Activated naive CD4-positive, alpha-beta T cell treated with anti-CD3 and anti-CD28 coated beads for 36 hours (primary cell): ENCODE data around the gene TPR. TPM values are rescaled to one million over a fixed set of nuclear protein-coding genes. Genes with fewer than 3 reads are reported as not detected.
"Not testable (repeated sequence)": the region's sequence is repeated elsewhere in the genome, so short reads cannot be mapped to it uniquely, and the experiment has no call there.

ENCODE experiments used
- CTCF ChIA-PET: fragments of 350-600 bp; sonication (Branson Sonifier 250); formaldehyde crosslinking; loops from one replicate; lab custom pipeline; 2021; ENCODE audit warnings: antibody characterized with exemption; lab: Charles Lee
- DNase-seq: peaks from one replicate; pipeline ENCODE4 v3.0.0-alpha.2; 2020
- H3K27ac Mint-ChIP-seq: one replicate; pipeline ENCODE4 v1.8.0; 2021; ENCODE audit warnings: mild to moderate bottlenecking, mixed read lengths
- H3K27me3 Mint-ChIP-seq: one replicate; pipeline ENCODE4 v1.8.0; 2021; ENCODE audit warnings: low read depth, mixed read lengths
- H3K36me3 Mint-ChIP-seq: one replicate; pipeline ENCODE4 v1.8.0; 2021; ENCODE audit warnings: low read depth, mixed read lengths
- H3K4me1 Mint-ChIP-seq: one replicate; pipeline ENCODE4 v1.8.0; 2021; ENCODE audit warnings: low read depth, mixed read lengths
- H3K4me3 Mint-ChIP-seq: one replicate; pipeline ENCODE4 v1.8.0; 2021; ENCODE audit warnings: mild to moderate bottlenecking, moderate library complexity, mixed read lengths
- H3K9me3 Mint-ChIP-seq: one replicate; pipeline ENCODE4 v1.8.0; 2021; ENCODE audit warnings: mixed read lengths
- intact Hi-C: fragments of 100-400 bp; cut with micrococcal nuclease; formaldehyde crosslinking; loops from one replicate; pipeline ENCODE4 v1.15.1; 2023
- total RNA-seq, 2 experiments: library from RNA; stranded (reverse); gene quantifications; one replicate each; pipeline ENCODE4 v1.2.3, GENCODE V29; 2021

TPR gene
- 100 to 1,000 TPM; 217 to 226 TPM for total RNA-seq

DNA sequence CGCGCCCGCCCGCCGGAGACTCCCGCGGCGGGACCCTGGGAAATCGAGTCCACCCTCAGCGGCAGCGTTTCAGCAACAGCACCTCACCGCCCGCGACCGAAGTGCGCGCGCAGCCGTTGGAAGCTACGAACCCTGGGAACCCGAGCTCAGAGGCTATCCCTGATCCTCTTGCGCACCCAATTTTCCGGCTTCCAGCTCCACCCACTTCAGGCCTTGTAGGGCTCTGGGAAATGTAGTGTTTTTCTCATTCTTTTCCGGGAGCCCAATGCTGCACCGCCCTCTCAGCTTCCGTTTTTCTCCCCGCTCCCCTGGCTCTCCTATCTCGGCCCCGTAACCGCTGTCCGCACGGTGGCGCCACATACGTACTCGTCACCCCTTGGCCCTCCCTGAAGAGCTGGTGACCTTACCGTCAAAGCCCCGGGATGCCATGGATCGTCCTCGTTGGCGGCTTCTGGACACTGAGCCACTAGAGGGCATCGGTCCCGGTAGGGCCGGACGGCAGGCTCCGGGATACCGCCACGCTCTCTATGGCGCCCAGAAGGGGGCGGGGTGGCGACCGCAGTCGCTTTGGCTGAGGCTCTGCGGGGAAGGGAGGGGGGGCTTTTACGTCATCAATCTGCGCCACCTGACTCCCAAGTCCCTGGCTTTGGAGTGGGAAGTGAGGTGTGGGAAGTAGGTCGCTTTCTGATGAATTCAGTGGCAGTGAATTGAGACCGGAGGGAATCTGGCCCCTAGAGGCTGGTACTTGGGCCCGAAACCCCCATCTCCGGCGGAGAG lies at the start of gene TPR, which contains the start of gene ODR4:
Gene TPR (minus strand): TSS at position 102 of the 777 bp plus-strand sequence. CDS start 225 bp downstream, outside the sequence.
Gene ODR4 (plus strand): TSS at position 687 of the 777 bp plus-strand sequence. CDS start 3,948 bp downstream, outside the sequence.
- peaks cover 38% of the 10 kb centered on the region for H3K4me1 Mint-ChIP-seq

DNA sequence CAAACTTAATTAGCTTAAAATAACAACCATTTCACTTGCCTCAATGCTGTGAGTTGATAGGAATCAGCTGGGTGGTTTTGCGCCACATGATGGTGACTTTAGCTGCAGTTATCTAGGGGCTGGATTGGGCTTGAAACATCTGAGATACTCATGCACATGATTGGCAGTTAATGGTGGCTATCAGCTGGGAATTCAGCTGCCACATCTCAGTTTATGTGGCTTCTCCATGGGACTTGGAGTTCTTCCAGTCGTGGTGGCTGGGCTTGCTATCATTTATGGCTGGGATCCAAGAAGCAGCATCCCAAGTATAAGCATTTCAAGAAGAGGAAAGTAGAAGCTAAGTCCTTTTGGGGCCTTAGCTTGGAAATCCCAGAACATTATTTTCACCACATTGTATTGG lies 49.5 kb upstream of the TPR start:
- Mint-ChIP-seq H3K4me1 (no peaks in the 10 kb centered on the region), H3K27me3 (no peaks in the 10 kb centered on the region), H3K4me3 (no peak overlapping the region), H3K27ac (no peak overlapping the region), H3K36me3 (peaks cover 5% of the 10 kb centered on the region), H3K9me3 (no peaks in the 10 kb centered on the region)
- CTCF ChIA-PET: no interaction called here
- no peak for DNase-seq
- intact Hi-C loops: no loop called here

More for the DNA sequence above, at the start of gene TPR, which contains the start of gene ODR4:
- CTCF ChIA-PET: interaction anchor here (0.5 to 1.6 kb wide), 28 partner anchors 9 to 1628 kb away, joined by 3 to 13 read pairs (median 4); no protein-coding TSS in a partner anchor
- H3K27me3 Mint-ChIP-seq: no peaks in the 10 kb centered on the region
- H3K4me3 Mint-ChIP-seq: peak within 1 kb of the TSS; percentile 98
- H3K27ac Mint-ChIP-seq: peak within 1 kb of the TSS; percentile 95
- H3K36me3 Mint-ChIP-seq: peaks cover 24% of the 10 kb centered on the region
- DNase-seq: peak; percentile 98
- intact Hi-C loops: loop anchor here (1.0 to 10.0 kb wide), 11 partner anchors 70 to 1621 kb away; partner anchors contain the start of genes EDEM3, IVNS1ABP, PTGS2 and RNF2
- no peaks in the 10 kb centered on the region for H3K9me3 Mint-ChIP-seq

DNA sequence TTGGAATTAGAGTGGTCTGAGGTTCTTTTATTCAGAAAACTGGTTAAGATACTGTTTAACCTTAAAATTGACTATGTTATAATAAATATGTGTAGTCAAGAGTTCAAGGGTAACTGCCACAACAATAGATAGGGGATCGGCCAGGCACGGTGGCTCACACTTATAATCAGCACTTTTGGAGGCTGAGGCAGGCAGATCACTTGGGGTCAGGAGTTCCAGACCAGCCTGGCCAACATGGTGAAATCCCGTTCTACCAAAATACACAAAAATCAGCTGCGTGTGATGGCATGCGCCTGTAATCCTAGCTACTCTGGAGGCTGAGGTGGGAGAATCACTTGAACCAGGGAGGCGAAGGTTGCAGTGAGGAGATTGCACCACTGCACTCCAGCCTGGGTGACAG lies 46.4 kb upstream of the TPR start:
- Mint-ChIP-seq H3K27me3 (no peaks in the 10 kb centered on the region), H3K4me1 (no peaks in the 10 kb centered on the region), H3K9me3 (no peaks in the 10 kb centered on the region), H3K4me3 (no peak overlapping the region), H3K36me3 (peaks cover 16% of the 10 kb centered on the region), H3K27ac (no peak overlapping the region)
- intact Hi-C loops: no loop called here
- no peak for DNase-seq
- CTCF ChIA-PET: no interaction called here

- no peak overlapping the region for H3K4me3 Mint-ChIP-seq
- intact Hi-C loops: no loop called here
- CTCF ChIA-PET: interaction anchor here (1.0 kb wide), 1 partner anchor 11 kb away, joined by 3 read pairs; no protein-coding TSS in a partner anchor
- no peaks in the 10 kb centered on the region for H3K4me1 Mint-ChIP-seq
- DNase-seq: no peak
- no peaks in the 10 kb centered on the region for H3K27me3 Mint-ChIP-seq
- no peaks in the 10 kb centered on the region for H3K9me3 Mint-ChIP-seq
- no peak overlapping the region for H3K27ac Mint-ChIP-seq
- peaks cover 15% of the 10 kb centered on the region for H3K36me3 Mint-ChIP-seq
Measured at GRCh38 chr1:186420923-186421322, 45.9 kb upstream of the TPR start.

DNA sequence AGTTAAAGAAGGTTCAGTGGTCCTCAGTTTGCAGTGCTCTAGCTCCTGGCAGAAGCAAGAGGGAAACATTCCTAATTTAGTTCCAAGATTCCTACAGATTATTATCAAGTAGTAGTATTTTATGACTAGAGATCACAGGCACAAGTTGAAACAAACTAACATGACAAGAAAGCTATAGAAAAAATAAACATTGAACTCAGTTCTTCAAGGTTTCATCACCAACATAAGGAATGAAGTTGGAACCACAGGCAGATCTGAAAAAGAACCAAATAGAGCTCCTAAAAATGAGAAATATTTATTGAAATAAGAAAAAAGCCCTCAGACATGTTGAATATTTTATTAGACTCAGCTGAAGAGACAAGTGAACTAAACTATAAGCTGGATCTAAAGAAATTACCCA lies 45.3 kb upstream of the TPR start:
- Mint-ChIP-seq H3K9me3 (no peaks in the 10 kb centered on the region), H3K4me1 (no peaks in the 10 kb centered on the region), H3K27ac (no peak overlapping the region), H3K4me3 (no peak overlapping the region), H3K36me3 (peaks cover 18% of the 10 kb centered on the region), H3K27me3 (no peaks in the 10 kb centered on the region)
- no peak for DNase-seq
- intact Hi-C loops: no loop called here
- CTCF ChIA-PET: interaction anchor here (1.0 kb wide), 2 partner anchors 10 to 15 kb away, joined by 3 read pairs; no protein-coding TSS in a partner anchor

- H3K36me3 Mint-ChIP-seq: peaks cover 17% of the 10 kb centered on the region
- no peak for DNase-seq
- no peak overlapping the region for H3K4me3 Mint-ChIP-seq
- CTCF ChIA-PET: interaction anchor here (0.6 kb wide), 1 partner anchor 44 kb away, joined by 3 read pairs; the partner anchor contains the start of gene TPR
- intact Hi-C loops: no loop called here
- H3K9me3 Mint-ChIP-seq: no peaks in the 10 kb centered on the region
- no peaks in the 10 kb centered on the region for H3K4me1 Mint-ChIP-seq
- no peak overlapping the region for H3K27ac Mint-ChIP-seq
- H3K27me3 Mint-ChIP-seq: no peaks in the 10 kb centered on the region
Measured at GRCh38 chr1:186418503-186418902, 43.5 kb upstream of the TPR start.

- H3K9me3 Mint-ChIP-seq: no peaks in the 10 kb centered on the region
- H3K4me3 Mint-ChIP-seq: no peak overlapping the region
- H3K4me1 Mint-ChIP-seq: no peaks in the 10 kb centered on the region
- H3K36me3 Mint-ChIP-seq: peaks cover 8% of the 10 kb centered on the region
- no peaks in the 10 kb centered on the region for H3K27me3 Mint-ChIP-seq
- CTCF ChIA-PET: interaction anchor here (0.7 to 1.6 kb wide), 2 partner anchors 9 to 188 kb away, joined by 3 to 5 read pairs; no protein-coding TSS in a partner anchor
- intact Hi-C loops: no loop called here
- H3K27ac Mint-ChIP-seq: no peak overlapping the region
- DNase-seq: no peak
Measured at GRCh38 chr1:186413319-186413718, 38.3 kb upstream of the TPR start.

GRCh38 chr1:186409091-186409490 lies 34.0 kb upstream of the TPR start:
- Mint-ChIP-seq H3K27me3 (no peaks in the 10 kb centered on the region), H3K4me1 (no peaks in the 10 kb centered on the region), H3K9me3 (no peaks in the 10 kb centered on the region), H3K4me3 (no peak overlapping the region), H3K27ac (no peak overlapping the region), H3K36me3 (peaks cover 11% of the 10 kb centered on the region)
- intact Hi-C loops: no loop called here
- DNase-seq: no peak
- CTCF ChIA-PET: interaction anchor here (0.5 kb wide), 1 partner anchor 140 kb away, joined by 3 read pairs; no protein-coding TSS in a partner anchor

- no peak for DNase-seq
- CTCF ChIA-PET: interaction anchor here (0.6 to 1.4 kb wide), 10 partner anchors 9 to 585 kb away, joined by 3 to 6 read pairs (median 3); no protein-coding TSS in a partner anchor
- H3K9me3 Mint-ChIP-seq: no peaks in the 10 kb centered on the region
- H3K27ac Mint-ChIP-seq: no peak overlapping the region
- intact Hi-C loops: loop anchor here (1.0 to 5.0 kb wide), 3 partner anchors 203 to 582 kb away; no protein-coding TSS in a partner anchor
- H3K4me3 Mint-ChIP-seq: no peak overlapping the region
- peaks cover 19% of the 10 kb centered on the region for H3K36me3 Mint-ChIP-seq
- no peaks in the 10 kb centered on the region for H3K27me3 Mint-ChIP-seq
- H3K4me1 Mint-ChIP-seq: no peaks in the 10 kb centered on the region
Measured at GRCh38 chr1:186404454-186405051, 29.5 kb upstream of the TPR start.

- peaks cover 21% of the 10 kb centered on the region for H3K36me3 Mint-ChIP-seq
- CTCF ChIA-PET: interaction anchor here (0.6 to 1.4 kb wide), 9 partner anchors 9 to 586 kb away, joined by 3 to 6 read pairs (median 3); no protein-coding TSS in a partner anchor
- H3K9me3 Mint-ChIP-seq: no peaks in the 10 kb centered on the region
- H3K27ac Mint-ChIP-seq: no peak overlapping the region
- DNase-seq: no peak
- intact Hi-C loops: loop anchor here (1.0 to 5.0 kb wide), 3 partner anchors 204 to 583 kb away; no protein-coding TSS in a partner anchor
- H3K4me3 Mint-ChIP-seq: no peak overlapping the region
- no peaks in the 10 kb centered on the region for H3K27me3 Mint-ChIP-seq
- no peaks in the 10 kb centered on the region for H3K4me1 Mint-ChIP-seq
Measured at GRCh38 chr1:186403632-186404031, 28.6 kb upstream of the TPR start.

DNA sequence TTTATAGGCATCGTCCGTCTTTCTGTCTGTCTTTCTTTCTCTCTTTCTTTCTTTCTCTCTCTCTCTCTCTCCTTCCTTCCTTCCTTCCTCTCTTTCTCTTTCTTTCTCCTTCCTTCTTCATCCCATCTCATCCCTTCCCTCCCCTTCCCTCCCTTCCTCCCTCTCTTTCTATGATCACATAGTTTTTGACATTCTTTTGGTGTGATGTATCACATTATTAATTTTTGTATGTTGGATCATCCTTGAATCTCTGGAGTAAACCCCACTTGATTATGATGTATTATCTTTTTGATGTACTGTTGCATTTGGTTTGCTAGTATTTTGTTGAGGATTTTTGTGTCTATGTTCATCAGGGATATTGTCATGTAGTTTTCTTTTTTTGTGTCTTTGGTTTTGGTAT lies 26.4 kb upstream of the TPR start:
- H3K27ac Mint-ChIP-seq, H3K4me3 Mint-ChIP-seq, H3K9me3 Mint-ChIP-seq, DNase-seq, H3K27me3 Mint-ChIP-seq, H3K4me1 Mint-ChIP-seq: not testable (repeated sequence)
- intact Hi-C loops: loop anchor here (5.0 kb wide), 1 partner anchor 206 kb away; no protein-coding TSS in a partner anchor
- peaks cover 14% of the 10 kb centered on the region for H3K36me3 Mint-ChIP-seq
- CTCF ChIA-PET: interaction anchor here (0.6 kb wide), 1 partner anchor 576 kb away, joined by 3 read pairs; no protein-coding TSS in a partner anchor

DNA sequence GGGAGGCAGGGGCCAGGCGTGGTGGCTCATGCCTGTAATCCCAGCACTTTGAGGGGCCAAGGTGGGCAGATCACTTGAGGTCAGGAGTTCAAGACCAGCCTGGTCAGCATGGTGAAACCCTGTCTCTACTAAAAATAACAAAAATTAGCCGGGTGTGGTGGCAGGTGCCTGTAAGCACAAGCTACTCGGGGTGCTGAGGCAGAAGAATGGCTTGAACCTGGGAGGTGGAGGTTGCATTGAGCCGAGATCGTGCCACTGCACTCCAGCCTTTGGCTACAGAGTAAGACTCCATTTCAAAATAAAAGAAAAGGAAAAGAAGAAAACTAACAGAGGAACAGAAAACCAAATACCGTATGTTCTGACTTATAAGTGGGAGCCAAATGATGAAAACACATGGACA lies 17.7 kb upstream of the TPR start:
- H3K27ac Mint-ChIP-seq, intact Hi-C loops, H3K9me3 Mint-ChIP-seq, H3K4me1 Mint-ChIP-seq, DNase-seq, H3K4me3 Mint-ChIP-seq, H3K27me3 Mint-ChIP-seq: not testable (repeated sequence)
- peaks cover 23% of the 10 kb centered on the region for H3K36me3 Mint-ChIP-seq
- CTCF ChIA-PET: interaction anchor here (0.8 to 1.2 kb wide), 2 partner anchors 8 to 11 kb away, joined by 3 read pairs; no protein-coding TSS in a partner anchor
